Lower leg skin (tissue), 4 donors: Measurements from ENCODE around the gene RSPH1. TPM values are rescaled to one million over a fixed set of nuclear protein-coding genes. Genes with fewer than 3 reads are reported as not detected.
A peak's percentile ranks its signal among the peaks of the same experiment; 100 is the strongest.

Experiments
- DNase-seq, 2 donors: peaks; one replicate each; pipeline ENCODE4 v3.0.0-alpha.2; 2019; ENCODE audit warnings: low spot score in 2 of 2
- H3K4me3 ChIP-seq: fragments of 200-600 bp; sonication (generic); 2 replicates; pipeline ENCODE4 v1.5.1; 2017; ENCODE audit warnings: mild to moderate bottlenecking, low read depth; ENCODE audit not compliant: poor library complexity, severe bottlenecking
- CTCF ChIP-seq, 3 donors: fragments of 450-650 bp; IDR thresholded peaks; one replicate each; pipeline ENCODE4 v1.5.1; 2016; ENCODE audit warnings: antibody characterized with exemption in 3 of 3, mild to moderate bottlenecking in 3 of 3, moderate library complexity in 2 of 3
- POLR2A ChIP-seq, 2 donors: fragments of 450-650 bp; IDR thresholded peaks; one replicate each; pipeline ENCODE4 v1.6.1; 2016 to 2017; ENCODE audit warnings: antibody characterized with exemption in 2 of 2, mild to moderate bottlenecking in 1 of 2, moderate library complexity in 1 of 2
- WGBS, 2 donors: methylation state at CpG; one replicate each; pipeline ENCODE4 v1.1.5; 2018; 5-methylcytosine and 5-hydroxymethylcytosine counted together
- intact Hi-C: fragments of 100-400 bp; cut with DNase I; formaldehyde crosslinking; loops from one replicate; pipeline ENCODE4 v1.15.0; 2023; ENCODE audit warnings: low total_unique reads
- total RNA-seq, 4 donors: library from RNA; depleted of rRNA; stranded (reverse); fragments of >200 nt; gene quantifications; one replicate each; pipeline ENCODE4 v1.1.0, GENCODE V29; 2016

Gene RSPH1
- total RNA-seq, 4 donors from 2014 or later = 0.34 to 3.7 (median 2.1) TPM

- intact Hi-C loops = no loop called here
- WGBS, 2 donors = 20 to 21% methylated on average over 15 of the region's 15 CpGs
- TF ChIP-seq POLR2A (IDR thresholded peaks at IDR 0.05) = no peak
- TF ChIP-seq CTCF (IDR thresholded peaks at IDR 0.05) = no peak
- peak in 1 of 2 donors; percentile 84 for DNase-seq
- no peak overlapping the region for H3K4me3 ChIP-seq
These were observed 29.1 kb upstream of the RSPH1 start for GRCh38 chr21:42525029-42525581.

- TF ChIP-seq CTCF (IDR thresholded peaks at IDR 0.05) (no peak), POLR2A (IDR thresholded peaks at IDR 0.05) (no peak)
- peak in 1 of 2 donors; percentile 30 for DNase-seq
- no peak overlapping the region for H3K4me3 ChIP-seq
- intact Hi-C loops = no loop called here
- WGBS, 2 donors = 21 to 22% methylated on average over 17 of the region's 17 CpGs
These were observed 28.5 kb upstream of the RSPH1 start for GRCh38 chr21:42524341-42525028.

- intact Hi-C loops = no loop called here
- TF ChIP-seq POLR2A (IDR thresholded peaks at IDR 0.05) = no peak
- no peak overlapping the region for H3K4me3 ChIP-seq
- no peak for DNase-seq
- WGBS, 2 donors = 84 to 85% methylated on average over 9 of the region's 9 CpGs
These were observed 27.9 kb upstream of the RSPH1 start for GRCh38 chr21:42523941-42524340.

- no peak overlapping the region for H3K4me3 ChIP-seq
- DNase-seq = no peak
- intact Hi-C loops = no loop called here
- 89 to 91% methylated on average over 7 of the region's 7 CpGs for WGBS, 2 donors
- TF ChIP-seq POLR2A (IDR thresholded peaks at IDR 0.05) (no peak), CTCF (IDR thresholded peaks at IDR 0.05) (no peak)
These were observed 27.2 kb upstream of the RSPH1 start for GRCh38 chr21:42523211-42523610.

GRCh38 chr21:42522771-42523170, 26.7 kb upstream of the RSPH1 start:
- 98% methylated on average over 6 to 8 of the region's 8 CpGs for WGBS, 2 donors
- intact Hi-C loops = no loop called here
- no peak overlapping the region for H3K4me3 ChIP-seq
- DNase-seq = no peak
- TF ChIP-seq CTCF (IDR thresholded peaks at IDR 0.05) = no peak
- no peak for TF ChIP-seq POLR2A (IDR thresholded peaks at IDR 0.05)

GRCh38 chr21:42522271-42522670, 26.2 kb upstream of the RSPH1 start:
- H3K4me3 ChIP-seq = no peak overlapping the region

More at GRCh38 chr21:42522271-42522670, 26.2 kb upstream of the RSPH1 start:
- 91 to 93% methylated on average over 14 of the region's 14 CpGs for WGBS, 2 donors
- intact Hi-C loops = no loop called here
- TF ChIP-seq POLR2A (IDR thresholded peaks at IDR 0.05) (no peak), CTCF (IDR thresholded peaks at IDR 0.05) (no peak)
- peak in 1 of 2 donors; percentile 76 for DNase-seq
